Stimulated activated CD8-positive, alpha-beta memory T cell treated with anti-CD3 and anti-CD28 coated beads, Interleukin-7, amount 100 ng/mL, for 1 hour (primary cell): ENCODE data around the gene CLCN7.

Experiments
- DNase-seq, 2 donors: peaks; one replicate each; pipeline ENCODE4 v3.0.0-alpha.2; 2020; ENCODE audit warnings: low read depth in 2 of 2

CLCN7 gene

DNA sequence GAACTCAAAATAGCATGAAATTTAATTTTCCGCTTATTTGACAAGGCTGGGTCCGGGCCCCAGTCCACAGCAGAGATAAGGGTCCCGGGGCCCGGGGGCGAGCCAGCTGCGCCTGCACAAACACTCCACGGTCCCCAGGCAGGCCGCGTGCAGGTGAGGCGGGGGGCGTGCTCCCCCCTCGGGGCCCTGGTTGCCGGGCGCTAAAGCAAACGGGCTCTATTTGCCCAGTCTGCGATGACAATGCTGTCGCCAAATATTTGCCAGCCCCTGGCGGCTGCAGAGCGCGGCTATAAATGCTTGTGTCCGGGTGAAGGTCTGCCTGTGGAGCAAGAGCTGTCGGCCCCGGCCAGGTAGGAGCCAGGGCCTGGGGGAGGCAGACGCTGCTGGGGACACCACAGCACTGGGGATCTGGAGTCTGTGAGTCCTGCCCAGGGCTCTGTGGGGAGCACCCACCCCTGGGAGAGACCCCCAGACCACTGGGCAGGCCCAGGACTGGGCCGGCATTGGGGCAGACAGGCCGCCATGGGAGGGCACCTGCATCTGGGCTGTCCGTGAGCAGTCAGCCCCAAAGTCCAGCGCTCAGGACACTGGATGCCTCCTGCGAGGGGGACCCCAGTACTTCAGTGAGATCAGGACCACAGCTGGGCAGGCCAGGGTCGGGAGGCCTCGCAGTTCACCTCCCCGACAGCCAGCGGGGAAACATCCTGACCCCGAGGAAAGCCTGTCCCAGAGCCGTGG lies 43.9 kb downstream of the CLCN7 start, which contains the start of gene PERCC1:
TSS of gene PERCC1 (plus strand) at position 320 of the 738 bp plus-strand sequence. CDS start 1,516 bp downstream, outside the sequence.
- DNase-seq = no peak

DNA sequence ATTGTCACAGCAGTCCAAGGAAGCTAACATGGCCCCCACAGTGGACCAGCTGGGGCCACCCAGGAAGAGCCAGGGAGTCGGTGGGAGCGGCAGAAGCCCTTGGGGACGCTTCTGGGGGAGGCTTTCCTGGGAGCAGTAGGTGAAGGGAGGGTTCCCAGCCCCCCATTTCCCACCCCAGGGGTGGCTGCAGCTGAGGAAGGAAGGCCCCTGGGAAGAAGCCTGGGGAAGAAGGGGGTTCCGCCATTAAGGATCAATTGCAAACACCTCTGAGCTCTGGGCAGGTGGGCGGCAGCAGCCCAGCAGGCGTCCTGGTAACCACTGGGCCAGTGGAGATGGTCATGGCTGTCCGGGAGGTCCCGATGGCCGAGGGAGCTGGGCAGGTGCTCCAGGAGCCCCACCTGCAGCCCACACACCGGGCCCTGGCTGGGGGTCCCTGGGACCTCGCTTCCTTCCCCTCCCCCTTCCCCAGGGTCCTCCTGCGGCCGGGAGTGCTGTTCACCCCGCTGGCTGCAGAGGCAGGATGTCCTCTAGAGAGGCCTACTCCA lies 44.5 kb downstream of the CLCN7 start:
- no peak for DNase-seq

DNA sequence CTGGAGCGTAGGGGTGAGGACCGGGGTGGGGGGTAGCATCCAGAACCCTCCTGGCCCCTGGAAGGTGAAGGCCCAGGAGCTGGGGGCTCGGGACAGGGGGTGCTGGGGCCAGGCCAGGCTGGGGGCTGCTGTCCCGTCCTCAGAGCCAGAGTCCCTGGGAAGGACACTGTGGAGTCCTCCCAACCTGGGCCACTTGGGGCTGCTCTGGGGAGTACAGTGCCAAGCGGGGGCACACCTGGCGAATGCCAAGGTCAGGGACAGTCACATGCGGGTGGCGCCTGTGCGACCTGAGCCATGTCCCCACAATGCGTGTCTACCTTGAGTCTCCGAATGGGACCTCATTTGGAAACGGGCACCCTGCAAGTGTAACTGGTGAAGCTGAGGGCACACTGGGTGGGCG lies 45.2 kb downstream of the CLCN7 start:
- no peak for DNase-seq

DNA sequence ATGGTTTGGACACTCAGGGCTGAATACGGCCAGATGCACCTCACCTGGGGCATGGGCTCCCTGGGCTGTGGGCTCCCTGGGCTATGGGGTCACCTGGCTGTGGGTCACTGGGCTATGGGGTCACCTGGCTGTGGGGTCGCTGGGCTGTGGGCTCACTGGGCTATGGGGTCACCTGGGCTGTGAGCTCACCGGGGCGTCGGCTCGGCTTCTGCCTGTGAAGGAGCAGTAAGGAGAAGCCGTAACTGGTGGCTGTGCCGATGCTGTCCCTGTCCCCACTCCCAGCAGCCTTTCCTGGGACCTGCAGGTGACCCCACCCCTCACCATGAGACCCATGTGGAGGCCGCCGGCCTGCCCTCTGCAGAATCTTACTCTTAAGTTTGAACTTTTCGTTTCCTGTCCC lies 45.8 kb downstream of the CLCN7 start:
- no peak for DNase-seq

DNA sequence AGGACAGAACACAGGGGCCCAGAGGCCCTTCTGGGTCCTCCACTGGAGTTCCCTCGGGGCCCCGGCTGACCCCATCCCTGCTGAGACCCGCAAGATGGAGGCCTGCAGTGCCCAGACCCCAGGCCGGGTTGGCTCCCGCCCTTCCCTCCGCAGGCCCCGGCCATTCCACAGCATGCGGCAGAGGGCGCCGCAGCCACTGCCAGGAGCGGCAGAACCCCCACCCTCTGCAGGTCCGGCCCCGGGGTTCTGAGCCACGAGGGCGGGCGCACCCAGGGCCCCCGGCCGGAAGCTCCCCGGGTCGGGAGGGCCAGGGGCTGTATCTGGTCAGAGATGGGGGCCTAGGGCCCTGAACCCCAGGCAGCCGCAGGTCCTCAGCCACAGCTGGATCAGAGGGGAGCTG lies 46.3 kb downstream of the CLCN7 start:
- DNase-seq = no peak

DNA sequence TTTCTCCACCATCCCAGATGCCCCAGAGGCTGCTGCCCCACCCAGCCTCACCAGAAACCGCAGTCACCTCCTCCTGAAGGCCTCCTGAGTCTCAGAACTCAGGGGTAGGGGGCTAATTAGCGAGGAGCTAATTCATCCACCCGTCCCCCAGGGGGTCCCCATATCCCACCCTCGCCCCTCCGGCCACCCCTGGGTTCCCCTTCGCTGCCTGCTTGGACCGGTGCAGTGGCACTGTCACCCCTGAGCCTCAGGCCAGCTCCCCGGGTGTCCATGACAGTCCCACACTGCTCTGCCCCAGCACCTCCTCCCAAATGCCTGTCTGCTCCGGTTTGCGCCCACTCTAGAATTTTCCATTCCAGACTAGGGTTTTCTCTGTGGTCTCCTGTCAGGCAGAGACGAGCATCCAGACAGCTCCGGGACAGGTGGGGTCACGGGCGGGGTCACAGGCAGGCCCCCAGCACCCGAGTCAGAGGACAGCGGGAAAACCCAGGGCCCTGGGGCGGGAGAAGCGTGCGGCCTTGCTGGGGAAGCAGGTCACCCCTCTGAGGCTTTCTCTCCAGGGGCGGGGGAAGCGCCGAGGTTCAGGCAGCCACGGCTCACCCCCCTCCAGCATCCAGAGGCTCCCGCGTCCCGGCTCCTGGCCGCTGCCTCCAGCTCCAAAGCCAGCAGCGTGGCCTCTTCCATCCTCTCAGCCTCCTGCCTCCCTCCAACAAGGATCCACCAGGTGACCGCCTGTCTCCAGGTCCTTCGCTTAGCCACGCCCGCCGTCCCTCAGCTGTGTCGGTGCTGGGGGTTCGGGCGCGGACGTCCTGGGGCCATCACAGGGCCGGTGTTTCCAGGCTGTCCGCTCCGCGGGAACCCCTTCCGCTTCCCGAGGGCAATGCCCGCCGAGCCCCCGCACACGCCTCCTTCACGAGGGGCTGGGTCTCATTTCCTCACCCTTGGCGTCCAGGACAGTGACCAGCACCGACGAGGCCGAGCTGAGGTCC lies 47.1 kb downstream of the CLCN7 start:
- DNase-seq = no peak

DNA sequence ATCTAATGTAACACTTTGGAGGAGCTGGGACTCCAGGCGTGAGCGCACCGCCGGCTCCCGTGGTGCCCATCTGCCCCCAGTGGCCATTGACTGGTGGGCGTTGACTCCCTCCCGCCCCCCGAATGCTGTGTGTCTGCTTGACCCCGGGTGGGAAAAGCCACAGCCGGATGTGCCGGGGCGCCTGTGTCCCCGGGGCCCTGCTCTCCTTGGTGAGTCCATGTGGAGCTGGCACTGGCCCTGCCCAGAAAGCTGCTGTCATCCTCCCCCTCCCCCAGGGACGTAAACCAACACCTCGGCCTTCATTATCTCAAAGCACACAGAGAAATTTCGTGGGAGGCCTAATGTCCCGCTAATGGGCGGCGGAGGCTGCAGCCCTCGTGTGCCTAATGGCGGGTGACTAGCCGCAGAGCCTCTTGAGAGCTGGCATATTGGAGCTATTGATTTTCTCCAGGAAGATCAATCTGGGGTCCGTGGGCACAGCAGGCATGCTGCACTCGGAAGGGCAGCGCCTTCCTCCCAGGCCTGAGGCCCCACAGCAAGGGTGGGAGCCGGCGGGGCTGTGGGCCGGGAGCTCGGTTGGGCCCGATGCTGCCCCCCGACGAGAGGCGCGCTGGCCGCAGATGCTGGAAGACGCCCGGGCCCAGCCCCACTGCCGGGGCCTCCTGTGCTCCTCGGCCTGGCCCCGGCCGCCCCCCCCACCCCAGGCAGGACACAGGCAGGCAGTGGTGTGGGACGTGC lies 47.9 kb downstream of the CLCN7 start:
- DNase-seq = no peak

DNA sequence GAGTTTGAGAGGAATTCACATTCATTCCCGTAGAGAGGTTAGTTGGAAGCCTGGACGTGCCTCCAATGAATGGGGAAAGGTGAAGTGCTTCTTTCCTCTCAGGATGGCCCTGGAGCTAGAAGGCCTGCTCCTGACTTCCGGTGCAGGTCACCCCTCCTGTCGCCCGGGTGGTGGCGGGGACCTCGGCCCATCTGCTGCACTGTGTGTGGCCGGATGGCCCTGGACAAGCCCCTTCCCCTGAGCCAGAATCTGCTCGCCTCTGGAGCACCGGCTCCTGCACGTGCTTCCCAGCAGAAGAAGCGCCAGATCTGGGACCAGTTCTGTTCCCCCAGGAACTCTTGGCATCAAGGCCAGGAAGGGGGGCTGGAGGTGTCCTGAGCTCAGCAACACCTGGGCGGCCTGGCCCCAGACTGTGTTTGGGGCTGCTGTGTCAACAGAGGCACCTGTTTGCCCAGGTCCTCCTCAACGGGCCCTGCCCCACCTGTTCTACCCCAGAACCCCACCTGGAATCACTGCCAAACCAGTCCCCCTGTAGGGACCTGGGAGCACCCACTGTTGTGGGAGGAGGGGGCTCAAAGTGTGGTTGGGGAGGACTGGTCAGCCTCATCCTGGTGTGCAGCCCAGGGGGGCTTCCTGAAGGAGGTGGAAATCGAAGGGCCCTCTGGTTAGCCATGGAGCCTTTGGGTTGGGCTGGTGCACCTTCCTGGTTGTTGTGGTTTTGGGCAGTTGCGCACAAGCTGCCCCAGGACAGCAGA lies 49.0 kb downstream of the CLCN7 start:
- DNase-seq = no peak

DNA sequence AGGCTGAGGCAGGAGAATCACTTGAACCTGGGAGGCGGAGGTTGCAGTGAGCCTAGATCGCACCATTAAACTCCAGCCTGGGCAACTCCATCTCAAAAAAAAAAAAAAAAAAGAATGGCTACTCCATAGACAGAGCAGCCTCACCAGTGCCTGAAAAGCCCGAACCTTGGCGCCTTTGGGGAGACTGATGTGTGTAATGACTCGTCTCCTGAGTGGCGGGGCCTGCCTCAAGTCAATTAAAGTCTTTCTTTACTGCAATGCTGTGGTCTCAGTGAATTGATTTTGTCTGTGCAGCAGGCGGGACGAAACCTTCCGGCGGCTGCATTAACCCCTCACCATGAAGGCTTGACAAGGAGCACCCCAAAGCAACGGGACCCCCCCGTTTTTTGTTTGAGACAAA lies 50.8 kb downstream of the CLCN7 start:
- DNase-seq = no peak

DNA sequence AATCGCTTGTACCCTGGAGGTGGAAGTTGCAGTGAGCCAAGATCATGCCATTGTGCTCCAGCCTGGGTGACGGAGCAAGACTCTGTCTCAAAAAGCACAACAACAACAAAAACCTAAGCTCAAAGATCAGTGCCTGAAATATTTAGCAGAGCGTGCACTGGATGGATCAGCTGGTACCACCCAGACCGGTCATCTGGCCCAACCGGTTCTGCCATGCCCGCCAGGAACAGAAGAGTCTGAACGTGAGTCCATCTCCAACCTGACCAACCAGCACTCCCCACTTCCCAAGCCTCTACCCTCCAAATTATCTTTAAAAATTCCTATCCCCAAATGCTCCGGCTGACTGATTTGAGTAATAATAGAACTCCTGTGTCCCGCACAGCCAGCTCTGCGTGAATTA lies 52.8 kb downstream of the CLCN7 start:
- DNase-seq = no peak

DNA sequence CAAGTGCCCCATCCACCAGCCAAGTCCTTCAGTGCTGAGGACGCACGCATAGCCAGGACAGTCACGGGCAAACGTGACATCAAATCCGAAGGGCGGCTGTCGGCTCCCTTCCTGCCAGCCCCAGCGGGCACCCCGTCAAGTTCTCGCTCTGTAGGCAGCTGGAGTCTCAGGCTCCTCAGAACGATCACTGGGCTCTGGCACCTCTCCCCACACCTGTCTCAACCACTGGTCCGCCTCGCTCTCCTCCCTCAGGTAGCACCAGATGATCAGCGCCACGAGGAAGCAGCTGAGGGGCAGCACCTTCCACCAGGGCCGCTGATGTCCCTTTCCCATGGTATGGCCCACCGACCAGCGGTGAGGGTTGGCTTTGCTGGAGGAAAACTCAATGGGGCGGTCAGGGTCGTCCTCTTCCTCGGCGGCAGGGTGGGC lies 54.7 kb downstream of the CLCN7 start:
- DNase-seq = no peak

DNA sequence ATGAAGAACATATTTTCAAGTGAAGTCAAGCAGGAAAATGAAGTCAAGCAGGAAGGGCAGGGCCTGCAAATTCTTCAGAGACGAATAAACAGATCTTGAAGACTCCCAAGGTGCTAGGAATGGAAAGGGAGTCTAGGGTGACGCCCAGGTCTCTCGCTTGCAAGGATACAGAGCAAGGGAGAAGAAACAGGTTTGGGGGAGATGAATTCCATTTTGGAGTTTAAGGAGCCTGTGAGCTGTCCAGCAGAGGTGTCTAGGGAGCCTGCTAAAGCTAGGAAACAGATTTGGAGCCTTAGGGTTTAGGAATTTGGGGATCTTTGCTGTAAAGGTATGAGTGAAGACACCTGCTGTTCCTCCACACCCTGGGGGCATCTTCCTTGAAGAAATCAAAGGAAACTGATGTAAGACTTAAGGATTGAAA lies 58.3 kb downstream of the CLCN7 start:
- DNase-seq = no peak

DNA sequence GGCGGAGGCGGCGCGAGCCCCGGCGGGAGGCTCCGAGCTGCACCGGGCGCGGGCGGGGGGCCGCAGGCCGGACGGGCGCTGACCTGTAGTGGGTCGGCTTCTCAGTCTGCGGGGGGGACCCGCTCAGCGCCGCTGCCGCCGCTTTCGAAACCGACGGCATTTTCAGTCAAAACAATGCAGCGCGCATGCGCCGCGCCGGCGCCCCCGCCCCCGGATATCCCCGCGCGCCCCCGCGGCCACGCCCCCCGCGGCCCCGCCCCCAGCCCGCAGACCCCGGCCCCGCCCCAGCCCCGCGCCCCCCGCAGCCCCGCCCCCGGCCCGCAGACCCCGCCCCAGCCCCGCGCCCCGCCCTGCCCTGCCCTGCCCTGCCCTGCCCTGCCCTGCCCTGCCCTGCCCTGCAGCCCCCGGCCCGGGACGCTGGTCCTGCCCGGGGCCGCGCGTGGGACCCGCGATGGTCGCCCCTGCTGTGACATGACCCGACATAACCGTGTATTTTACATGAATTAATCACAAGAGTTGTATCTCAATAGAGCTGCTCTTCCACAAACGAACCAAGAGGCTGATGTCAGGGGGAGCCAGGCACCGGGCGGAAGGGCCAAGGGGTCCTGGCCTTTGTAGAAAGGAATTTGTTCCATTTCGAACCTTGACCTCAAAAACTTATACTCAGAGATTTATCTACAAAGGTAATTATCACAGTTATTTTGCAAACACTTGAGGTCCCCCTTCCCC lies 60.1 kb downstream of the CLCN7 start, which contains the start of gene UNKL:
TSS of gene UNKL (minus strand) at position 173 of the 729 bp plus-strand sequence. CDS start at position 160, 13 bp downstream.
- peak; percentile 64 to 72 for DNase-seq

DNA sequence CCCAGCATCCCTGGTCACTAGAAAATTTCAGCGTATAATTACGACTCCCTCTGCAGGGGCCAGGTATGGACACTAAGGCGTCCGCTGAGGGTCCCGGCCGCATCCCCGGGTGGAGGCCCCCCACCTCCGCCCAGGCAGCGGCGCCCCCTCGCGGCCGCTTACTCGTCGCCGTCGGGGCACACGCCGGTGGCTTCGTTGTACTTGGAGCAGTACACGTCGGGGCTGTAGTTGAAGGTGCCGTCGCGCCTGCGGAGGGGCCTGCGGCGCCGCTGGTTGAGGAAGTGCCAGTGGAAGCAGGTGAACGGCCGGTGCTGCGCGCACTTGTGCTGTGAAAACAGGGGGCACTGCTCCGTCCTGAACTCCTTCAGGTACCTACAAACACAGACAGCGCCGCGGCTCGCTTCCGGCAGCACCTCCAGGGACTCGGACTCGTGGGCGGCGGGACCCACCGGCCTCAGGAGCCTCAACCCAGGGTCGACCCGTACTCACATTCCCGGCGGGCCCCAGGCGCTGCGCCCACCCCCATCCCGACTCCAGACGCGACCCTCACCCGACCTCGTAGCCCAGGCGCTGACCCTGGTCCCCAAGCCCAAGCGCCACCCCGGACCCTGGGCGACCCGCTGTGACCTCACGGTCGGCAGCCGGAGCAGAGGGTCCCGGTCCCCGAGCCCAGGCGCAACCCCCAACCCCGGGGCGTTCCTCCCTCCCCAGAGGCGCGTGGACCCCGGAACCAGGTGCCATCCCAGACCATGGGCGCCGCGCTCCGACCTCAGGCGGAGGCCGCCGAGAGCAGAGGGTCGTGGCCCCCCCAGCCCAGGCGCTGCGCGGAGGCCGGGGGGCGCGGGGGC lies 60.9 kb downstream of the CLCN7 start:
- DNase-seq = peak; percentile 33 to 42

DNA sequence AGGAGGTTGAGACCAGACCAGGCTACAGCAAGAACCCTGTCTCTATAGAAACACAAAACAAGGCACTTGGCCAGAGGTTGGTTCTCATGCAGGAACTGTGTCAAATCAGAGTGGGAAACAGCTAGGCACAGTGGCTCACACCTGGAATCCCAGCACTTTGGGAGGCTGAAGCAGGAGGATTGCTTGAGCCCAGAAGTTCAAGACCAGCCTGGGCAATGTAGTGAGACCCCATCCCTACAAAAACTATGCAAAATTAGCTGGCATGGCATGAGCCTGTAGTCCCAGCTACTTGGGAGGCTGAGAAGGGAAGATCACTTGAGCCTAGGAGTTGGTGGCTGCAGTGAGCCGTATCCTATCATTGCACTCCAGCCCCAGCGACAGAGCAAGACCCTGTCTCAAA lies 62.0 kb downstream of the CLCN7 start:
- DNase-seq = no peak

DNA sequence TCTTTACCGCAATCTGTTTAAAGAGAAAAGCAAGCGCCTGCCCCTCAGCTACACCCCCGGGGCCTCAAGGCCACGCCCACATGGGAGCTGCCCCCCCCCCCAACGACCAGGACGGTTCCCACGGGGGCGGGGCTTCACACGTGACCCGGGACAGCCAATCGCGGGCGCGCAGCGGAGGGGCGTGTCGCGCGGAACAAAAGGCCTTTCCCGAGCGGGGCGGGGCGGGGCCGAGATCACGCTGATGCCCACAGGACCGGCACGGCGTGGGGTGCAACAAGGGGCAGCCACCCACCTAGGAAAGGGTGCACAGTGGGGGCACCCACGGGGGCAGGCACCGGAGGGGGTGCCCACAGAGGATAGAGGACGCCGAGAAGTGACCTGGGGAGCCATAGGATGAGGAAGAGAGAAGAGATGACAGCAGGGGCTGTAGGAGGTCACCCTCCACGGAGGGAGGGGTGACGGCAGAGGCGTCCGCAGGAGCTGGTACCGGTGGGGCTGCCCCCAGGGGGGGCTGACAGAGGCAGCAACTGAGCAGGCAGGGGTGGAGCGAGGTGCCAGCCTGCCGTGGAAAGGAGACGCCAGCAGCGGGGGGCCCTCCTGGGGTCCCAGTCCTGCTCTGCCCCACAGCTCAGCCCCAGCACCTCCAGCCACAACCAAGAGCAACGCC lies 66.5 kb downstream of the CLCN7 start:
- peak; percentile 94 to 96 for DNase-seq

DNA sequence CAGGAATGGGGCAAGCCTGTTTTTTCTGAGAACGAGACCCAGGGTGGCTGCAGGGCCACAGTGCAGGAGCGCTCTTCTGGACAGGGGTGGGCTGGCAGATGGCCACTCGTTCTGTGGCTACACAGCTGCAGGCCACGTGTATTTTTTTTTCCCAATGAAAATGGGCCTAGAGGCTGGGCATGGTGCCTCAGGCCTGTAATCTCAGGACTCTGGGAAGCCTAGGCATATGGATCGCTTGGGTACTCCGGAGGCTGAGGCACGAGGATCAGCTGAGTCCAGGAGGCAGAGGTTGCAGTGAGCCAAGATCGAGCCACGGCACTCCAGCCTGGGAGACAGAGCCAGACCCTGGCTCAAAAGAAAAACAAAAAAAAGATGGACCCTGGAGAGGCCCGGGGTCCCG lies 67.1 kb downstream of the CLCN7 start:
- DNase-seq = no peak

DNA sequence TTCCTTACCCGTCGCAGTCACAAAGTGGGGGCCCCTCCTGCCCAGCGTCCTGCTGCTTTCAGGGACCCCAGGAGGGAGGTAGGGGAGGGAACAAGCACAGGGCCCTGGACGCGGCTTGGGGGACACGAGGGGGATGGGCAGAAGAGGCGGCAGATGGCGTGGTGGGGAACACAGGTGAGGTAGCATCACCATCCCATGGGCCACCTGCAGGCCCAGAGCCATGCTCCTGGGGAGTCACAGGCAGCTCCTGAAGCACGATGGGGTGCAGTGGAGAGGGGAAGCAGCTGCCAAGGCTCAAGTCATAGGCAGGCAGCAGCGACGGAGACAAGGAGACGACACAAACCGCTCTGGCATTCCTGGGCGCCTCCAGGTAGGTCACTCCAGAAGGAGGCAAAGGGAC lies 71.1 kb downstream of the CLCN7 start:
- no peak for DNase-seq

DNA sequence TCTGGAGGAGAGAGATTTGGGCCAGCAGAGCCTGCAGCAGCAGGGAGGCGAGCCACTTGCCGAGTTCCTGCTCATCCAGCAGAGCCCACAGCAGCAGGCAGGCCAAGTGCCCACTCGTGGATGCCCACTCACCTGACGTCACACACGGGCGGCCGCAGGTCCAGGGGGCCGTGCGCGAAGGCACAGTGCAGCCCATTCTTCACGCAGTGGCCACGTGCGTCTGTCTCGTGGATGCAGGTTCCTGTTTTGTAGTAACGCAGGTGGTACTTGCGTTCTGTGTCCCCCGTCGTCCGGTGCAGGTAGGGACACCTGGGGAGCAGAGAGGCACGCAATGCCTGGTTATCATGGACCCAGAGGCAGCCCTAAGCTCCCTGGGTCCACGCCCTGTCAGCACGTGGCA lies 71.8 kb downstream of the CLCN7 start:
- no peak for DNase-seq
